ENCODE measurements around the gene LRWD1. TPM values are rescaled to one million over a fixed set of nuclear protein-coding genes. Genes with fewer than 3 reads are reported as not detected.

Gene LRWD1
- total RNA-seq, 1 donor from 2014 or later: 19.2 TPM

GRCh38 chr7:102421706-102422240 is 43.0 kb upstream of the LRWD1 start:
- TF ChIP-seq CTCF (IDR thresholded peaks at IDR 0.05): no peak
- ATAC-seq (no peak), DNase-seq (no peak)
- intact Hi-C loops (cut with DNase I): no loop called here
- H3K27ac ChIP-seq: no peak overlapping the region
- H3K36me3 ChIP-seq: peaks cover 76% of the 10 kb centered on the region
- peaks cover 8% of the 10 kb centered on the region for H3K4me1 ChIP-seq
- H3K4me3 ChIP-seq: no peak overlapping the region
- no peaks in the 10 kb centered on the region for H3K9me3 ChIP-seq
- no peaks in the 10 kb centered on the region for H3K27me3 ChIP-seq (ENCODE audit: low read depth)

- no peak for TF ChIP-seq CTCF (IDR thresholded peaks at IDR 0.05)
- ATAC-seq: no peak
- Histone ChIP-seq H3K27me3 (ENCODE audit: low read depth) (no peaks in the 10 kb centered on the region), H3K36me3 (peaks cover 56% of the 10 kb centered on the region), H3K9me3 (no peaks in the 10 kb centered on the region), H3K4me1 (peaks cover 15% of the 10 kb centered on the region), H3K4me3 (no peak overlapping the region), H3K27ac (peak overlapping the region; percentile 1)
- DNase-seq: no peak
- intact Hi-C loops (cut with DNase I): no loop called here
Observed at GRCh38 chr7:102424129-102424551, 40.6 kb upstream of the LRWD1 start.

- intact Hi-C loops (cut with DNase I): no loop called here
- H3K36me3 ChIP-seq: peaks cover 51% of the 10 kb centered on the region
- peaks cover 15% of the 10 kb centered on the region for H3K4me1 ChIP-seq
- peak; percentile 64 for DNase-seq
- H3K27ac ChIP-seq: peak overlapping the region; percentile 87
- H3K9me3 ChIP-seq: no peaks in the 10 kb centered on the region
- H3K4me3 ChIP-seq: no peak overlapping the region
- peak; percentile 34 to 36 for ATAC-seq
- no peak for TF ChIP-seq CTCF (IDR thresholded peaks at IDR 0.05)
- H3K27me3 ChIP-seq (ENCODE audit: low read depth): no peaks in the 10 kb centered on the region
Observed at GRCh38 chr7:102424787-102425218, 40.0 kb upstream of the LRWD1 start.

GRCh38 chr7:102425639-102426267 is 39.0 kb upstream of the LRWD1 start:
- Histone ChIP-seq H3K4me1 (peaks cover 15% of the 10 kb centered on the region), H3K4me3 (peak overlapping the region; percentile 21), H3K9me3 (no peaks in the 10 kb centered on the region), H3K36me3 (peaks cover 42% of the 10 kb centered on the region), H3K27ac (peak overlapping the region; percentile 87), H3K27me3 (ENCODE audit: low read depth) (no peaks in the 10 kb centered on the region)
- TF ChIP-seq CTCF (IDR thresholded peaks at IDR 0.05): no peak
- DNase-seq (peak; percentile 84), ATAC-seq (peak; percentile 76 to 79)
- intact Hi-C loops (cut with DNase I): no loop called here

GRCh38 chr7:102426268-102427018 is 38.3 kb upstream of the LRWD1 start:
- Histone ChIP-seq H3K4me1 (peaks cover 18% of the 10 kb centered on the region), H3K9me3 (no peaks in the 10 kb centered on the region), H3K27me3 (ENCODE audit: low read depth) (no peaks in the 10 kb centered on the region), H3K27ac (peak overlapping the region; percentile 87), H3K36me3 (peaks cover 35% of the 10 kb centered on the region), H3K4me3 (peak overlapping the region; percentile 21)
- intact Hi-C loops (cut with DNase I): no loop called here
- TF ChIP-seq CTCF (IDR thresholded peaks at IDR 0.05): no peak
- ATAC-seq (peak; percentile 71 to 74), DNase-seq (peak; percentile 71)

Measured in lower lobe of right lung (tissue), 2 donors.